ENCODE data around the gene NKX6-1. TPM values are rescaled to one million over a fixed set of nuclear protein-coding genes. Genes with fewer than 3 reads are reported as not detected.

The NKX6-1 gene
- total RNA-seq, 2 donors from 2014 or later: 1.2 TPM; not detected in 1

DNA sequence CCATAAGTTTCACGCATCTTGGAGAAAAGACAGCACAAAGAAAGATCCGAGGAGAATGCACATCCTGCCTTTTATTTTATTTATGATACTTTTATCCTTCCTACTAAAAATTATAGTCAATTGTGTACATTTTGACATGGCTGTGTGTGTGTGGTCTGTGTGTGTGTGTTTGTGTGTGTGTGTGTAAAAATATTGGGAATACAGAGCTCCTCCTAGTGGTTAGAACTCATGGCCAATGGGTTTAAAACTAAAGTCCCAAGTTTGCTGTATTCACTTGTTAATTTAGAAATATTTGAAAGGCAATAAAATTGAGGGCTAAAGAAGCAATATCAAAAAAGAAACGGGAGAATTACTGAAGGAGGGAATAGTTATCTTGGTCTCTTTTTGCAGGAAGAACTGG is 47.5 kb downstream of the NKX6-1 start:
- Histone ChIP-seq H3K27ac (no peak overlapping the region), H3K4me3 (no peak overlapping the region), H3K27me3 (replicated peaks; ENCODE audit: insufficient read depth) (no peaks in the 10 kb centered on the region), H3K4me1 (ENCODE audit: control insufficient read depth in 1 of 2, low read depth in 2 of 2) (no peaks in the 10 kb centered on the region), H3K36me3 (no peaks in the 10 kb centered on the region), H3K9me3 (no peaks in the 10 kb centered on the region)
- DNase-seq (ENCODE audit: low spot score) (no peak), ATAC-seq (ENCODE audit: insufficient number of reproducible peaks, low FRiP score, low read depth) (no peak)
- TF ChIP-seq, protein P1, sequence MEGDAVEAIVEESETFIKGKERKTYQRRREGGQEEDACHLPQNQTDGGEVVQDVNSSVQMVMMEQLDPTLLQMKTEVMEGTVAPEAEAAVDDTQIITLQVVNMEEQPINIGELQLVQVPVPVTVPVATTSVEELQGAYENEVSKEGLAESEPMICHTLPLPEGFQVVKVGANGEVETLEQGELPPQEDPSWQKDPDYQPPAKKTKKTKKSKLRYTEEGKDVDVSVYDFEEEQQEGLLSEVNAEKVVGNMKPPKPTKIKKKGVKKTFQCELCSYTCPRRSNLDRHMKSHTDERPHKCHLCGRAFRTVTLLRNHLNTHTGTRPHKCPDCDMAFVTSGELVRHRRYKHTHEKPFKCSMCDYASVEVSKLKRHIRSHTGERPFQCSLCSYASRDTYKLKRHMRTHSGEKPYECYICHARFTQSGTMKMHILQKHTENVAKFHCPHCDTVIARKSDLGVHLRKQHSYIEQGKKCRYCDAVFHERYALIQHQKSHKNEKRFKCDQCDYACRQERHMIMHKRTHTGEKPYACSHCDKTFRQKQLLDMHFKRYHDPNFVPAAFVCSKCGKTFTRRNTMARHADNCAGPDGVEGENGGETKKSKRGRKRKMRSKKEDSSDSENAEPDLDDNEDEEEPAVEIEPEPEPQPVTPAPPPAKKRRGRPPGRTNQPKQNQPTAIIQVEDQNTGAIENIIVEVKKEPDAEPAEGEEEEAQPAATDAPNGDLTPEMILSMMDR (IDR thresholded peaks at IDR 0.05): no peak

DNA sequence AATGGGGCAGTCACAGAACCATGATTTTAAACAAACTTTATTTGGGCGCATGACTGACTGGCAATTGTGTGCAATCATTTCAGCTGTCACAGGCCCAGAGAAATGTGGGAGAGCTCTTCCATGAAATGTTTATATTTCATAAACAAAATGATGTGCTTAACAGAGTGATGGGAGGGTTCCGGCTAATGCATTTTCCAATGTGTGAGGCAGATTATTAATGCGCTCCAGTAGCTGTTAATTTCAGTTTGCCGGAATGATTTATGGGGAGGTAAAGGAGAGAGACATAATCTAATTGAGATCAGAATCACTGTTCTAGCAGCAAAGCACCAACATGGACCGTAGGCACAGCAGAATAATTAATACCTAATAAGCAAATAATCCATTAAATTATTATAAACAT is 55.6 kb downstream of the NKX6-1 start:
- TF ChIP-seq, protein P1 (IDR thresholded peaks at IDR 0.05): no peak
- H3K4me3 ChIP-seq: no peak overlapping the region
- no peaks in the 10 kb centered on the region for H3K9me3 ChIP-seq
- ATAC-seq (ENCODE audit: insufficient number of reproducible peaks, low FRiP score, low read depth): no peak
- no peaks in the 10 kb centered on the region for H3K27me3 ChIP-seq (replicated peaks; ENCODE audit: insufficient read depth)
- DNase-seq (ENCODE audit: low spot score): no peak
- no peak overlapping the region for H3K27ac ChIP-seq
- H3K4me1 ChIP-seq (ENCODE audit: control insufficient read depth in 1 of 2, low read depth in 2 of 2): no peaks in the 10 kb centered on the region
- no peaks in the 10 kb centered on the region for H3K36me3 ChIP-seq

DNA sequence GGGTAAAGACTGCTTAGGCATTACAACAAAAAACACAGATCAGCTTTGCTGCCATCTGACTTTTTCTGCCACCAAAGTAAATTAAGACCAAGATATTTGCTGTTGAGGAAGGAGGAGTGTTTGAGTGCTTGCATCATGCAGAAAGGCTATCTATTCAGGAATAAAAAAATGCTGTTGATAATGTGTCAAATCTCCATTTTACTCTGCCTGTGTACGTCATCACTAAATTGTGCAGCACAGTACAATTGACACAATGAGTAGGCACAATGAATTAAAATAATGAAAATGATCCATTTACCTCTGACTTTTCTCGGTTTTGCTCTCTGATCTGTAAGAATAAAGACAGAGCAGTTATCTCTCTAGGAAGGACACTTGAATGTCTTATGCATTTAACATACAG is 56.3 kb downstream of the NKX6-1 start:
- H3K9me3 ChIP-seq: no peaks in the 10 kb centered on the region
- ATAC-seq (ENCODE audit: insufficient number of reproducible peaks, low FRiP score, low read depth): no peak
- H3K36me3 ChIP-seq: no peaks in the 10 kb centered on the region
- H3K4me1 ChIP-seq (ENCODE audit: control insufficient read depth in 1 of 2, low read depth in 2 of 2): no peaks in the 10 kb centered on the region
- H3K27ac ChIP-seq: no peak overlapping the region
- H3K27me3 ChIP-seq (replicated peaks; ENCODE audit: insufficient read depth): no peaks in the 10 kb centered on the region
- no peak overlapping the region for H3K4me3 ChIP-seq
- TF ChIP-seq, protein P1 (IDR thresholded peaks at IDR 0.05): no peak
- DNase-seq (ENCODE audit: low spot score): no peak

Other genes starting within 250 kb of the NKX6-1 start
- under 1 TPM; 0.27 to 0.63 TPM for gene CDS1, start 83.8 kb upstream of the NKX6-1 start, total RNA-seq